Fibroblast of skin of left quadriceps (primary cell): ENCODE results near the gene MAJIN.
"Not testable (repeated sequence)": the region's sequence is repeated elsewhere in the genome, so short reads cannot be mapped to it uniquely, and the experiment has no call there.

Source experiments
- DNase-seq, 2 experiments: peaks; one replicate each; pipeline ENCODE4 v3.0.0-alpha.2; 2013; ENCODE audit warnings: low read depth in 2 of 2

MAJIN gene

GRCh38 chr11:64971421-64972233 lies at the start of gene MAJIN:
MAJIN (minus strand) TSS chr11:64972108; CDS start chr11:64959405, 12,703 bp downstream.
- peak; percentile 42 to 50 for DNase-seq

- no peak for DNase-seq
Observed at GRCh38 chr11:65021509-65021908, 49.6 kb upstream of the MAJIN start.

- DNase-seq: no peak
Observed at GRCh38 chr11:65021003-65021402, 49.1 kb upstream of the MAJIN start.

GRCh38 chr11:65019824-65020223 lies 47.9 kb upstream of the MAJIN start:
- DNase-seq: no peak

- no peak for DNase-seq
Observed at GRCh38 chr11:65017937-65018336, 46.0 kb upstream of the MAJIN start.

- no peak for DNase-seq
Observed at GRCh38 chr11:65016705-65017104, 44.8 kb upstream of the MAJIN start.

- no peak for DNase-seq
Observed at GRCh38 chr11:65014726-65015227, 42.9 kb upstream of the MAJIN start.

GRCh38 chr11:65013888-65014725 lies 42.2 kb upstream of the MAJIN start, which contains the start of gene ARL2:
ARL2 (plus strand) TSS chr11:65014160; CDS start chr11:65014208, 48 bp downstream.
- peak; percentile 76 to 79 for DNase-seq

GRCh38 chr11:65013130-65013887 lies 41.4 kb upstream of the MAJIN start:
- peak; percentile 72 to 74 for DNase-seq

- no peak for DNase-seq
Observed at GRCh38 chr11:65008873-65009272, 37.0 kb upstream of the MAJIN start.

- no peak for DNase-seq
Observed at GRCh38 chr11:65008016-65008415, 36.1 kb upstream of the MAJIN start.

- not testable (repeated sequence) for DNase-seq
Observed at GRCh38 chr11:65003968-65004367, 32.1 kb upstream of the MAJIN start.

- DNase-seq: no peak
Observed at GRCh38 chr11:65003282-65003681, 31.4 kb upstream of the MAJIN start.

GRCh38 chr11:65002706-65003105 lies 30.8 kb upstream of the MAJIN start:
- DNase-seq: no peak

GRCh38 chr11:64999478-64999877 lies 27.6 kb upstream of the MAJIN start:
- DNase-seq: no peak

GRCh38 chr11:64998690-64999431 lies 27.0 kb upstream of the MAJIN start:
- DNase-seq: no peak

- DNase-seq: no peak
Observed at GRCh38 chr11:64998141-64998540, 26.2 kb upstream of the MAJIN start.

GRCh38 chr11:64996710-64997380 lies 24.9 kb upstream of the MAJIN start, which contains the start of gene BATF2:
BATF2 (minus strand) TSS chr11:64996971; CDS start chr11:64996914, 57 bp downstream.
- DNase-seq: no peak

GRCh38 chr11:64996327-64996709 lies 24.4 kb upstream of the MAJIN start:
- no peak for DNase-seq

GRCh38 chr11:64994318-64994717 lies 22.4 kb upstream of the MAJIN start:
- no peak for DNase-seq
